ENCODE measurements around the gene COL28A1.

Gene COL28A1

DNA sequence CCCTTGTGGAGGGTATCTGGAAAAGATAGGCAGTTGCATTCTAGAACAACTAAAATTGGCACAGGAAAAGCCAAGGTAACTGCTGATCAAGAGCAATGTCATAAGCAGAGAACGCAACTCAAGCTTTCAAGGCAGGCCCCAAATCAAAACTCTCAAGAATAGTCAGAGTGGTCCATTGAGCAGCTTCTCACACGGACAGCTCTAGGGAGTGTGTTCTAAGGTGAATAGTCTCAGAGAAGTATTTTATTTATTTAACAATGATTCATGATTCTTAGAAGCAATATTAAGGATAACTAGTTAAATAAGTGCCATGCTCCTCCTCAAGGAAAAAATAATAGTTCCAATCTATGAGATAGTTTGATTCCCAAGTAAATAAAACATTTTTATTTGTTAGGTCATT lies 83.0 kb downstream of the COL28A1 start:
- no peak for DNase-seq

DNA sequence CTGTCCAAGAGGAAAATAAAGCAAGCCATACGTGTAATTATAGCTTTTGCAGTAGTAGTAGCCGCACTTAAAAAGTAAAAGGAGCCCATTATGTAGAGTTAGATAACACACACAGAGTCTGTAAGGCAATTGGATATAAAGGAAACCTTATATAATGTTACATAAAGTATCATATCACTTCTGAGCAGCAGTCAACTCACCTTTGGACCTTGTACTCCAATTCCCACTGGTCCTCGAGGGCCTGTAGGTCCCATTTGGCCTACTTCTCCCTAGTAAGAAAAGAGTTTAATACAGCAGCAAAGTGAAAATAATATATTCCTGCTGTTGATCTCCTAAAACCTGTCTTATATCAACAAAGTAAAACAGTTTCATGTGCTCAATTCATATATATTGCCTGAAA lies 83.6 kb downstream of the COL28A1 start:
- DNase-seq = no peak

DNA sequence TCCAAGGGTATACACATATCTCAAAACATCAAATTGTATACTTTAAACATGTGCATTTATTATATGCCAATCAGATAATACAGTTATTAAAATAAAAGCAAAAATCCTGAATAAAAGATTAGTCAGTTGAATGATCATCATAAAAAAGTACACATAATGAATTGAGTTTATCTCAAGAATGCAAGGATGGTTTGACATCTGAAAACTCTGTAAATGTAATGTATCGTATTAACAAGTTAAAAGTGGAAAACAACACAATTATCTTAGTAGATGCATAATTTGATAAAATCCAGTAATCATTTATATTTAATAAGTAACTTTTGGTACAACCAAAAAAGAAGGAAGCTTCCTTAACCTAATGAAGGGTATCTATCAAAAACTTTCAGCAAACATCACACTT lies 86.6 kb downstream of the COL28A1 start:
- DNase-seq = no peak

DNA sequence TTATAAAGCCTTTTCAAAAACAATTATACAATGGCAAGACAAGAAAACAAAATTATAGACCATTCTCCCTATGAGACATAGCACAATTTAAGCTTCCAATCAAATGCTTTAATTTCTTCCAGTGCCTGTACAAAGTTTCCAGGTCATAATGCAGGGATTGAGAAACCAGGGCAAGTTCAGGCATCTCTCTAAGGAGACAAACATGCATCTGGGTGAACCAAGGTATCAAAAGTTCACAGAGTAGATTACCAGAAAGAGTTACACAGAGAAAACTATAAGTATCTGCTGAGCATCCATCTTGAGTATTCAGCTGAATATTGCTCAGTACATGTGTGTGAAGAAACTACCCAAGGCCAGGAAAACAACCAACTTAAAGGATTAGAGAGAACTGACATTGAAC lies 89.1 kb downstream of the COL28A1 start:
- DNase-seq = no peak

DNA sequence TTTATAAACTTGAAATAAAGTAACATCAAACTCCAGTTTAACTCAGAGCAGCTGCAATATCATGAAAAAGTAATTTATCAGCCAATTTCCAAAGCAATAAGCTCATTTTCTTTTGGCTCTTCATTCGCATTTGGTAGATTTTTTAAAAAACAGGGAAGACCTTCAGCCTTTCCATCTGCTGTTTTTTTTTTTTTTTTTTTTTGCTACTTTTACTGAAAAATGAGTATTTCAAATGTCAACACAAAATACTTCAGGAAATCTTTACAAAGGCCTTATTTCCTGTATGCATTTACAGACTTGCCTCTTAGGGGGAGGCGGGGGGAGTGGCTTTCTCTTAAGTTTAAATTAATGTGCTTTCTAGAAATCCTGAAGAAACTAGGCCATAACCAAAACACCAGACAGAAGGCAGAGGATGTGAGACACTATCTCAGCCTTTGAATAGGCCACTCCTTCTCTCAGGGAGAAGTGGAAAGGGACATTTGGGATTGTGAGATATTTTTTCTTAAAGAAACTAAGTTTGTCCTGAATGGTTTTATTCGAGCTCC lies 91.8 kb downstream of the COL28A1 start:
- DNase-seq = no peak

DNA sequence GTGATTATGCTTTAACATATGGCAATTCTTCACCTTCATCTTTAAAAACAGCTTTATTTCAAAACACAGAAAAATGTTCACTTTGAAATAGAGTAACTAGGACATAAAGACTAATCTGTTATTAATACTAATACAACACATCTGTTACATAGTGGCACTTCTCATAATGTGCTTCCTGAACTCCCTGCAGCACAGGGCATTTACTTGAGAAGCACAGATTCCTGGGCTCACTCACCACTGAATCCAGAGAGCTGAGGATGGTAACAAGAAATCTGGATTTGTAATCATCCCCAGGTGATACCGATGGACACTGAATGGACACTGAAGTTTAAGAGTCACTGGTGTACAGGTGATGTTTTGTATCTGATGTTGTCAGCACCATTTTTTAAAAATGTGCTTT lies 96.1 kb downstream of the COL28A1 start:
- no peak for DNase-seq

DNA sequence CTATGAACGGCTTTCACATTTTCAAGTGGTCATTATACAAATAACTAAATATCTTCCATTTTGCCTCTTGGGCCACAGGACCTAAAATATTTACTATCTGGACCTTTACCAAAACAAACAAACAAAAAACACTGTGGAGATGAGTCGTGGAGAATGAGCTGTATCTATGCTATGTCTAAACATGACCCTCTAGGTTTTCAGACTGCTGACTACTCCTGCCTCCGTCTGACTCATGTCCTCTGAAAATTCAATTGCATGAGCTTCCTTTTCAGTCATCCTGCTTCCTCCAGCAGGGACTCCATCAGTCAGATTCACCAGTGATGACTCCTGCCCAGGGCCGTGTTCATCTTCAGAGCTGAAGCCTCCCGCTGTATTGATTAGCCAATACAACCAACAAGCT lies 96.8 kb downstream of the COL28A1 start:
- DNase-seq = peak; percentile 78

DNA sequence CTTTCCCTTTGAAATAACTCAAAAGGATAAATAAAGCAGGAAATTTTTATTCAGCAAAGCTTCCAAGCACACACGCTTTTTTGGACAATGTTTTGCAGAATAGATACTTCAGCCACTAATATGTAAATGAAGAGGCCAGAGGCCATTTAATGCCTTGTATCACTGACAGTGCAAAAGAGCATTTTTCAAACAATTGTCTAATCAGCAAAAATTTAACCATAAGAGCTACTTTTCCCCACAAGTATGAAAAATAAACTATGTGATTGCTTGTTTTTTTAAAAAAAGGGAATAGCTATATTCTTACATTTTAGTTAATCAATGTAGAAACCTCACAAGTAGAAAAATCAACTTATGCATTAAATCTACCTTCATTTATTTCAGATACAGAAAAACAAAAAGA lies 99.7 kb downstream of the COL28A1 start:
- DNase-seq = no peak

DNA sequence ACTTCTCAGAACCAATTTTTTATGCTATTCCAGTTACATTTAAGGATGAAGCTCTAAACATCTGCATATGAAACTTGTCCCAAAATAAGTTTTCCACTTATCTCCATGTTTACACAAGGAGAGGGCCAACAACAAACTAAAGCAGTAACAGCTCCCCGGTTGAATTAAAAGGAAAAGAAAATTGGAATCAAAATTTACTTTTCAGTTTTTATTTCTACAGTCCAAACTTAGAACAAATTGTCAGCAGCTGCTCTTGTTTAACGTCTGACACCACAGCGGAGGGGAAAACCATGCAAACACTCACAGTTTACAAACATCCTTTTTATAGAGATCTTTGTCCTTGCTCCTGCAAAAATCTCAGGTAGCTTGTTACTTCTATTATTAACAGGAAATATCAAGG lies 101.3 kb downstream of the COL28A1 start:
- no peak for DNase-seq

DNA sequence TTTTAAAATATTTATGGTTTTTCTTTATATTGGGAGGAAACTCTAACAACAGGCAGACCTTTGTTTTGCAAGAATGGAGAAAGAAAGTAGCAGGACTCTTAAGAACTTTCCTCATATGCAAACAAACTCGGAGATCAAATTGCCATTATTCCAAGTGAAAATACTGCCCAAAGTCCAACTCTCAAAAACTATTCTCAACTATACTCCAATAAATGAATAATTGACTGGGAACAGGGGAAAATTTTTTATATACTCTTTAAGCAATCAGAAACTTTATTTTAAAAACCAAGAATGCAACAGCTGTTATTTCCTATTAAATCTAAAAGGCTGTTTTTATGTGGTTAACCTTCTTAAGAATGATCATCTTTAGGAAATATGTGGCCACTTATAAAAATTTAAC lies 101.9 kb downstream of the COL28A1 start:
- DNase-seq = no peak

DNA sequence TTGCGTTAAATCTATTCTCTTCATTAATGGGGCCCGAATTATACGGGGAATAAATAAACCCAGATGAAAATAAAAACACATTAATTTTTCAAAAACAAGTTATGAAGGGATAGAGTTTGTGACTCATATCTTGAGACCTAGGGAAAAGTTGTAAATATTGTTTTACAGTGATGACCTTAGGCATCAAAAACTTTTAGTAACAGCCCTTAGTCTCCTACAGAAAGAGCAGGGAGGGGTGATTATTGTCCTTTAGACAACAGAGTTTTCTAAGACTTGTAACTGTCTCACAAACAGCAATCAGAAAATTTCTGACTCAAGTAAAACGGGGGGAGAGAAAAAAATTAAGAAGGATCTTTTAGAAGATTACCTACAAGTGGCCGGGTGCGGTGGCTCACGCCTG lies 102.7 kb downstream of the COL28A1 start:
- no peak for DNase-seq

DNA sequence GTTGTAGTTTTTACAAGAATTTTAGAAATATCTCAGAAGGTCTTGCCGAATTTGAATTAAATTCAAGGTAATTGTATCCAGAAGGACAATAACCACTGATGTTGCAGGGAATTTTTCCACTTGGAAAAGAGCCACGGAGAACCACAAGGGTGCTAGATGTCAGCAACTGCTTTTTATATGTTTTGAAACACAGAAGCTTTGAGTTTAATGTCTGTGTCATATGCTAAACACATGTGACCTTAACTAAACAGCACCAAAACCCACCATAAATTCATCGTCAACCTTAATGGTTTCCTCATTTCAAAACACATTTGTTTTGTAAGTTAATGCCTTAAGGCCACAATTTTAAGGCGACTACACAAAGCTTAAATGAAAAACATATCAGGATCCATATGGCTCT lies 106.9 kb downstream of the COL28A1 start:
- peak; percentile 31 for DNase-seq

DNA sequence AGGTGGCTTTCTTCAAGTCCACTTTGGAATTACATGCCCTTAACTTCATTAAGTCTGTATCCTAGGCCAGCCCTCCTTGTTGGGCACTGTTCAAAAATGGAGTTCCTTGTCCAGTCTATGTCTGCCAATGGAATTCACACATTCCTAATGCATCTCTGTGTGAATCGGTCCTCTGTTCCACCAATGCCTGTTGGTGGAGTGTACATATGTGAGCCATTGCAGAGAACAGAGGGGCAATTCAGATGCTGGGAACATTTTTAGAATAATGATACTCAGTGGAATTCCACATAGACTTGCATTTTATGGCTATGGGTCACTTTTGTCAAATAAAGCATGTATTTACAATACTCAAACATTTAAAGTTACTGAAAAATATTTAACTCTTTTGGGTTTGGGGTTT lies 108.3 kb downstream of the COL28A1 start:
- no peak for DNase-seq

DNA sequence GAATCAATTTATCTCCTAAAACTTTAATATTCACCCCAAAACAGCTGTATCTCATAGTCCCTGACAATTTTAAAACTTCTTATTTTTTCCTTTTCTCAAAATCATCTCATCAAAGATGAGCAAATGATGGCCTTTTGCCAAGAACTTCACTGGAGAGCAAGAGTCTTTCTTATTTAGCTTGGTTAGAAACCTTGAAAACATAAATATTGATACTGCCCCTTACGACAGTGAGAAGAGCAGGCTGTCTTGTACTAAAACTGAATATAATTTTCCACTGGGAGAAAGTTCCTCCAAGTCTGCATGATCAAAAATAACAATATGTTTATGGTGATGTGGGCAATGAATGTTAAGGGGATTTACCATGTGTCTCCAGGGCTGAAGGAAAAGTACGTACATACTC lies 109.0 kb downstream of the COL28A1 start:
- no peak for DNase-seq

DNA sequence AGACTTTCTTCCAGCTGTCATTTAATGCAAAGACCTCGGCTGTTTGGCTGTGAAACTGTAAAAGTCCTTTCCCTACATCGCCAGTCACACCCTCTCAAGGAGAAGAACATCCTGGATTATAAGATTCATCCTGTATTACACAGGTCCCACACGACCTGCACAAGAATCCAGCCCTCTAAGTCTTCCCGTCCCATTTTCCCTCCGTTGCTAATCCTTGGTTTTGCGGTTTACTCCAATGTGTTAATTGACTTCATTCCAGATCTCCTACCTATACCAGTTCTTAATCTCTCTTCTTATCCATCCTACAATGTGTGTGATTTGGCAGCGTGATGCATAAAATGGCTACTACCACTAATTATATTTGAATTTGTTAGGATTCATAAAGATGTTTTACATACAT lies 110.4 kb downstream of the COL28A1 start:
- DNase-seq = no peak

DNA sequence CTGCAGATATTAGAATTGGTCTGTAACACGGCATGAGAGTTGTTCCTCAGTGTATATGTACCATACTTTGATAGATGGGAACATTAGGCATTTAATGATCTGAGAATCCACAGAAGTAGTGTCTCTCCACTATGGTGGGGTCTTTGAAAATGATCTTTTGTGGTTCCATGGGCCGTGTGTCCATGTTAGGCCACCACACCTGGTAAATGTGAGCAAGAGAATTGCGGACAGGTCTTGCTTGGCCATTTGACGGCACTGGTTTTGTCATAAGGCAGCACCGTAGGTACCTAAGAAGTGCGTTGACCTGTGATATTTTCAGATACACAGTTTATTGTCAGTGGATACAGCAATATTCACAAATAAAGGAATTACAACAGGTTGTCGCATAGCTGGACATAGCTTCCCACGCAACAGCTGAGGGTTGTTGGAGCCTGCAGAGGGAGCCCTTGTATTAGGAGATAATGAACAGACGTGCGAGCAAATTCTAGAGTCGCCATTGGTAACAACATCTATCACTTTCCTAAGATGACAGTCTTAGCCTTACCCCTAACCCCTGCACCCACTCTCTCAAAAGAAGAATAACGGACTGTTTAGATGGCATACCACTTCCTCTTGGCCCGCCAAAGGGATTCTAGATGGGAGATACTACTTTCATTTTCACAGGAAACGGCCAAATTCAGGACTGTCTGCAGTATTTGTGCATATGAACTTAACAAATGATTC lies 111.4 kb downstream of the COL28A1 start:
- peak; percentile 87 for DNase-seq

DNA sequence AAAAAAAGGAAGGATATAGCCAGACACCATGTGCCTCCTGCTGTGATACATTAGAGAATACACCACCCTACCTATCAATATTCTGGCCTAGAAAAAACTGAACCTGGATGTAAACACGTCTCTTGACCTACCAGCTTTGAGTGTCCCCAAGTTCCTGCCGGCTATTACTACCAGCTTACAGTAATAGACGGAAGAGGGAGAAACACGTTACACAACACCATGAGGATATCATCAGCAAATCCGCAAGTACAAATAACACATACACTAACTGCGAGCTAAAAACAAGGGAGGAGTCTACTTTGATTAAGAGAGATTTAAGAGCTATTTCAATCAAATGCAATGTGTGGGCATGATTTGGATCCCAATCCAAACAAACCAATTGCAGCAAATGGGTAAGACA lies 113.0 kb downstream of the COL28A1 start:
- no peak for DNase-seq

DNA sequence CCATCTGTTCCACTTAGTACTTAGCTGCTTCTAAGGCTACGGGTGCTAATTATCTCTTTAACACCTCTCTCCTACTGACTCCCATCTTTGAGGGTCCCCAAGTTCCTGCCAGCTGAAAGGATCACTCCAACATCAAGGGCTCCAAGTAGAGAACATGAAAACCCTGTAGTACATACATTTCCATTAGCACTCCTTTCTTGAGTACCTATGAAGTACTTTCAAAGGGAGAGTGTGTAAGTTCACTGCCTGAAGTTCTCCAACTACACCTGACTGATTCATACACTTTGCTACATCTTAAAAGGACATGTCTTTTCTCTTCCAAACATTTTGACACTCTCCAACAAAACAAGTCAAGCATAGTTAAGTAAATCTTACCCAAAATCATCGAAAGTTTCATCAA lies 113.8 kb downstream of the COL28A1 start:
- no peak for DNase-seq

DNA sequence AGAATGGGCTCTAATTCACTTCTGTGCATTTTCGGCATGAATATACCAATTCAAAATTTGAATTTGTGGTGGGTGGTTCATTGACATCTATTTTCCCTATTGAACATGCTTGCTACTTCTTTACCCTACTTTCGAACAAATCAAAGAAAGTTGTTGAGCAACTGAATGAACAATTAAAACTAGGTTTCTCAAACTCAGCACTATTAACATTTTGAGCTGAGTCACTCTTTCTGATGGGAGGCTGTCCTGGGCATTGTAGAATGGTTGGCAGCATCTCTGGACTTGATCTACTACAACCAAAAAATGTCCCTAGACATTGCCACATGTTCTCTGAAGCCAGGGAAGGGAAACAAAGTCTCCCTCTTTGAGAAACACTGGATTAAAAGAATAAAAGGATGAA lies 116.7 kb downstream of the COL28A1 start:
- no peak for DNase-seq

DNA sequence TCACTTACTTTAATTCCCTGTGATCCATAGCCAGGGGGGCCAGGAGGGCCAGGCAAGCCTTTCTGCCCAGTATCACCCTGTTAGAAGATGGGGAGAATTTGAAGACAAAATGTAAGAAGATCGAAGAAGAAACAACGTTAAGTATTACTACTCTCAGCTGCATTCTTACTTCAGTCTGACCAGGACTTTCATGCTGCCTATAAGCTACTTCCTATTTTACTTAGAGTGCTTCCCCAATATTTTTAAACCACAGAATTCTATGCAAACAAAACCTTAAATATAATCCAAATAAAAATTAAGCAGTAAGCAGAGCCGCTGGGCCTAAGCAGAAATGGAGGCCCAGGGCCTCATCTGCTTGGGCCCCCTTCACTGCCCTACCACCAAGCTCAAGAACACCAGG lies 117.8 kb downstream of the COL28A1 start:
- DNase-seq = no peak

DNA sequence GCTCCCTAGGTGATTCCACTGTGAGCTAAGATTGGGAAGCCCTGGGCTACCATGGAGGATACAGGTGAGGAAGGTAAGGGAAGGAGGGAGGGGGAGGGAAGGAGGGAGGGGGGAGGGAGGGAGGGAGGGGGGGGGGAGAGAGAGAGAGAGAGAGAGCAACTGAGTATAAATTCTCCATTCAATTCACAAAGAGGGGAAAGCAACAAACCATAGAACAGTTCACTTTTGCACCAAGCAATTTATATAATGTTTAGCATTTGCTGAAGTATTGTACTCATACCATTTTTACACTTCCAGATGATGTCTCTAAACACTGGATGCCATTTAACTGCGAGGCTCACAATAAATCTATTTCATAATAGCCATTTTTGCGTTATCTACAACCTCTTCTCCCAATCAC lies 118.3 kb downstream of the COL28A1 start:
- no peak for DNase-seq

DNA sequence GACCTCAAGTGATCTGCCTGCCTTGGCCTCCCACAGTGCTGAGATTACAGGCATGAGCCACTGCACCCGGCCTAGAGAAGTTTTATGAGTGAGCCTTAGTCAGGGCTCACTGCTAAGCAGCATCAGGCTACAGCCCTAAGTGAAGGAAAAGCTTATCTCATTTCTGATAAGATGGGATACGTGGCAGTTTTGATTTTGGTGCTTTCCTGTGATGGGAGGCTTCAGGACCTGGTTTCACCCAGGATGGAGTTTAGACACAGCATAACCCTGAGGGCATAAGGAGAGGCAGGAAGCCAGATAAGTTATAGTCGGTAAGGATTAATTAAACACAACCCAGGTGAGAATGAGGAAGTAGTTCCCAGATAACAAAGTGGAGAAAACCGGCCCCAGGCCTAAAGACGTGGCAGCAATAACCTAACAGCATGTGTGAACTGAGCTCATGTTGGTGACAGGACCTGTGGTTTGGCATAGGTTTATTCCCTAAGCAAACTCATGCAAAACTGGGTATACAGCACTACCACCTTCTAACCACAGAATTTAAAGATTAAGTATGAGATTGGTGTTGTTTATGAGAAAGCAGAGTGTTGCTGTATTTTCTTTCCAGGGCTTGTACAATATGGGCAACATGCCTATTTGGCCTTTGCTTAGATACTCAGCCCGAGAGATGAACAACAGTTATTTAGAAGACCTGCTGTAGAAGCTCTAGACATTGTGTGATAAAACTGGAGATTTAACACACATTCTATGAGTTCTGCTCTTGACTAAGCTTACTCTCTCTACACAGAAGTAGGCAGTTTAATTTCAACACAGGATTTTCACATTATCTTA lies 119.4 kb downstream of the COL28A1 start:
- no peak for DNase-seq

DNA sequence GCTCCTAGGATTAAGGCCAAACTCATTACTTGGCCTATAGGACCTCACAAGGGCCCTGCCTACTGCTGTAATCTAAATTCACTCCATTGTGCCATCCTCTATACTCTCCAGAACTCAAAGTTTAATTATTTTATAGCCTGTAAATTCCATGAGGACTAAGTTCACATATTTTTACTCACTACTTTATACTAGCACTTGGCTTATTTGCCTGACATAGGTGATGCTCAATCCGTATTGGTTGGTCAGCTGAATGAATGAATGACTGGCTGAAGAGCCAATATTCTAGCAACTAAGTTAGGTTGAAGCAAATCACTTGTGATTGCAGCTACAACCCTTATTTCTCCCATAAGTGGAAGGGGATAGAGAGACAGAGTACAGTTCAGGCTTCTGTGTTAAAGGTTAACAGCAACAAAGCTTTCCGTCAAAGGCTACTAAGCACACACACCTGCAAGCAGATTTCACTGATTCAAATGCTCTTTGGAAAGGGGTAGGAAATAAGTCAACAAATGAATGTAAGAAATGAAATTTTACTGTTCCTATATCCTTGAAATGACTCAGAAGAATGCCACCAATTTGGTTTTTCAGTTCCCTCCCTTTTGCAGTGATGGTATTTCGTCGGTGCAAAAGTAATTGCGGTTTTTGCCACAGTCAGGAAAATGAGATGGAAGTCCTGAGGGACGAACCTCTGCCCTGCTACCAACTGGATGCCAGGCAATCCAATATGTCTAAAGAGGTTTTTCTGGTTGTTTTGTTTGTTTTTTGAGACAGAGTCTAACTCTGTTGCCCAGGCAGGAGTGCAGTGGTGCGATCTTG lies 120.7 kb downstream of the COL28A1 start:
- no peak for DNase-seq

Data from NCI-H1092 treated with DMSO at 0.1 percent for 48 hours (cell line).